GM19452 (cell line): ENCODE results near the gene PIGX.
"Not testable (repeated sequence)": the region's sequence is repeated elsewhere in the genome, so short reads cannot be mapped to it uniquely, and the experiment has no call there.

ENCODE experiments used
- ATAC-seq: cut with Tn5 transposase; IDR thresholded peaks from one replicate; pipeline ENCODE4 v1.9.1; 2021; ENCODE audit not compliant: unreplicated experiment

The PIGX gene

GRCh38 chr3:196700801-196701200 lies 11.4 kb upstream of the PIGX start:
- ATAC-seq: no peak

DNA sequence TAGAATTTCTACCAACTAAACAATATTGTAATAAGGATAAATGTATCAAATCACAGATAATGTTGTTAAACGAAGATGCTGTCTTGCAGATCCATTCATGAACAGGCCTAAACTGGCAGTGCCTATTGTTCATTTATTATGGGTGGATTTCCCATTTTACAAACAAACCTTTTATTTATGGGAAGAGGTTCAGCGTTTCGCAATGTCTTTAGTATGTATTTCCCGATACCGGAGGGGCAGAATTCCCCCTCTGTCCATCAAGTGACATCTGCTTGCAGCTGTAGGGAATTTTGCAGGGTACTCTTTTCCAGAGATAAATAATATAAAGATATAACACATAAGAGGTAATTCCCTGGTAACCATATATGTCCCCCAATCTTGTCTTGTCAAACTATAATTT lies 5.8 kb upstream of the PIGX start:
- ATAC-seq: no peak

DNA sequence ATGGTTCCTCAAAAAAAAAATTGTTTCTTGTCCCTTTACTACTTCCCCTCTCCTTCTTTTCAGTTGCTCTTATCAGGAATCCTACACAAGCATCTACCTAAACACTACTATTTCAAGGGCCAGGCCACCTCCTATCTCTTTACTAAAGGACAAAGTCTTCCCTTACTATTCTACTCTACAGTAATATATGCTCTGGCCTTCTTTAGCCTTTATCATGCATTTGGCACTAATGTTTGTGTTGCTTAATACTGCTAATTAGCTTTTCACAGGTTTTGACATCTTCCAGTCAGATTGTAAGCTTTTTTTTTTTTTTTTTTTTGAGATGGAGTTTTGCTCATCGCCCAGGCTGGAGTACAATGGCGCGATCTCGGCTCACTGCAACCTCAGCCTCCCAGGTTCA lies 5.4 kb upstream of the PIGX start:
- ATAC-seq: no peak

- ATAC-seq: no peak
These were observed 4.6 kb upstream of the PIGX start for GRCh38 chr3:196707566-196707965.

DNA sequence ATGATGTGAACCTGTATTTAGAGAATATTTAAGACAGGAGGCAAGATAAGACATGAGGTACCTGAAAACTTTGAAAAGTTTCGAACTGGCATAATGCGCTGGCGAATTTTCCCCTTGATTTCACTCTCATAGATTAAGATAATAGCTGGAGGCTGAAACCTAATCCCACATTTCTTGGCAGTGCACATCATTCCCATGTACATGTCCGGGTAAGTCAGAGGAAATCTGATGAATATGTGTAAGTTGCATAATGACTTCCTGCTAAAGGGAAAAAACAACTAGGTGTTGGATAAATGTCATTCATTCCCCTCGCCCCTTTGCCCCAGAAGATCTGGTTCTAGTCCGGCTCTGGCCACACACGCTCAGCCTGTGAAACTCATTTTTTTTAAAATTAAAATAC lies 3.7 kb upstream of the PIGX start:
- no peak for ATAC-seq

DNA sequence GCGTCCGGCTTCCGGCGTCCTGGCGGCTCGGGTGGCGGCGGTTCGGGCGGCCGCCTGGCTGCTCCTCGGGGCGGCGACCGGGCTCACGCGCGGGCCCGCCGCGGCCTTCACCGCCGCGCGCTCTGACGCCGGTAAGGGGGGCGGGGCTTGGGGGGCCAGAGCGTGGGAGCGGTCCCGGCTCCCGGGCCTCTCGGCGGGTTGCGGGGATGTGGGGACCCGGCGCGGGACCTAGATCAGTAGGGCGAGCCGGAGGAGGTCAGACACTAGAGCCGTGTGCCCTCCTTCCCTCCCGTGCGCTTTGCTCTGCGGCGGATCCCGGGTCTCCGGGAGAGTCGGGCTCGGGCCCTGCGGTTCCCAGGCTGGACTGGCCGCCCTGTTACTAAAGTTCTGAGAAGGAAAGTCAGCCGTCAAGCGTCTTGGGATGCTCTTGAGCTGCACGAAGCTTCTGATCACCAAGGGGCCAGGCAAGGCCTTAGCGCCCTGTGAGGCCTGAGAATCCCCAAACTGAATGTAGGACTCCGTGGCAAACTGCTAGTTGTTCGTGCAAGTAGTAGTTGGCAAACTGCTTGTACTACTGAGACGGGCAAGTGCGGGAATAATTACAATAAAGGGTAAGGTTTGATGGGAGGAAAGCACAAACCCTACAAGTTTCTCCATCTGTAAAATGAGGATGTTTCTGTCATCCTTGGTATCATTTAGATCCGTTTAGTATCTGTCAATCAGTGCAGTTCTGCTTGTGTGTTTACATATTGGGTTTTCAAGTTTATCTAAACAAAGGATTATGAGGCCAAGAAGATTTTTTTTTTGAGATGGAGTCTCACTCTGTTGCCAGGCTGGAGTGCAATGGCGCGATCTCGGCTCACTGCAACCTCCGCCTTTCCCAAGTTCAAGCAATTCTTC lies 587 bp downstream of the PIGX start:
- peak; percentile 45 for ATAC-seq

DNA sequence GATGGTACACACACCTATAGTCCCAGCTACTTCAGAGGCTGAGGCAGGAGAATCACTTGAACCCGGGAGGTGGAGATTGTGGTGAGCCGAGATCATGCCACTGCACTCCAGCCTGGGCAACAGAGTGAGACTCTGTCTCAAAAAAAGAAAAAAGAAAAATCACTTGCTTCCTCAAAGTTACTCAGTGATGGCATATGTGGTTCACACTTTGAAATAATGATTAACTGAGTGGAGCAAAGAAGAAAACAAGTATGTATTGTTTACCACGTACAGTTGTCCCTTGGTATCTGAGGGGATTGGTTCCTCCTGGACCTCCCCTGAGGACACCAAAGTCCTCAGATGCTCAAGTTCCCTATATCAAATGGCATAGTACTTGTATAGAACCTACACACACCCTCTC lies 5.0 kb downstream of the PIGX start:
- ATAC-seq: peak; percentile 48

DNA sequence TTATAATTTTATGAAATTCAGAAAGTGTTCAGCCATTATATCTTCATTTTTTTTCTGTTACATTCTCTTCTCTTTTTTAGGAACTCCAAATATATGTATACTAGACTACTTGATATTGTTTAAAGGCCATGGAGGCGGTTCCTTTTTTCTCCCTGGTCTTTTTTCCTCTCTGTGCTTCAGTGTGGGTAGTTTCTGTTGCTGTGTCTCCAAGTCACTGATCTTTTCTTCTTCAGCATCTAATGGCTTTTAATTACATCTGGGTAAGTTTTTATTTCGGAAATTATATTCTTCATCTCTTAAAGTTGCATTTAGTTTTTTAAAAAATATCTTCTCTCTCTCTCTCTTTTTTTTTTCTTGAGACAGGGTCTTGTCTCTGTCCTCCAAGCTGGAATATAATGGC lies 8.9 kb downstream of the PIGX start:
- ATAC-seq: no peak

DNA sequence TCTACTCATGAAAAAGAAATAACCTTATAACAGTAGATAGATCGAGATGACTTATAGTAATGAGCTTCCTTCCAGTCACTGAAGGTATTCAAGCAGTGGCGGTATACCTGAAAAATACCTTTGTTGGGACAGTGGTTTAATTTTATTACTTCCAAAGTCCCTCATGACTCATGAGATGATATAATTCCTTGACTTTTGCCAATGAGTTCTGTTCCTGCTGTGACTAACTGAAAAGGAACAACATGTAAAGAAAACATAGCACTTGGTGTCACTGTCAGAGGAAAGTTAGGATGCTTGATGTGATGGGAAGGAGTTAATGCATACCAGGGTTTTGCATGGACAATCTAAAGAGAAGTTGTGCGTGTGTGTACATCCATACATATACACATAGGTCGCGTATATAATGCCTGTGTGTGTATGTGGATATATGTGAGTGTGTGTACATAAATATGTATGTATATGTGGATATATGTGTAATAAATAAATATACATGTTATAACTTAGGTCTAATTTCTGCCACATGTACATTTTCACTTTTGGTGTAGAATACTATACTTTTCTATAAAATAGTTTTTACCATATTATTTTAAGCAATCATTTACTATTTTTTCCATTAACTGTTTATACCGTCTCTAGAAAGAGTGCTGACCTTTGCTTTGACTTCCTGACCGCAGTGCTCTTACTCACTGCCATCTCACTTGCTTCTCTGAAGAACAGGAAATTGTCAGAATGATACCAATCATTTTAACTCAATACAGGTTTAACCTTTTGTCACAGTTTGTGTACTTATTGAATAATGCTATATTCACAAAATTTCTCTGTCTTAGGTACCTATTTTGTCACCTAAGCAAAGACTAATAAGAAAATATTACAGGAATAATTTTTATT lies 14.9 kb downstream of the PIGX start:
- ATAC-seq: no peak

- ATAC-seq: no peak
These were observed 23.6 kb downstream of the PIGX start for GRCh38 chr3:196735751-196736150.

DNA sequence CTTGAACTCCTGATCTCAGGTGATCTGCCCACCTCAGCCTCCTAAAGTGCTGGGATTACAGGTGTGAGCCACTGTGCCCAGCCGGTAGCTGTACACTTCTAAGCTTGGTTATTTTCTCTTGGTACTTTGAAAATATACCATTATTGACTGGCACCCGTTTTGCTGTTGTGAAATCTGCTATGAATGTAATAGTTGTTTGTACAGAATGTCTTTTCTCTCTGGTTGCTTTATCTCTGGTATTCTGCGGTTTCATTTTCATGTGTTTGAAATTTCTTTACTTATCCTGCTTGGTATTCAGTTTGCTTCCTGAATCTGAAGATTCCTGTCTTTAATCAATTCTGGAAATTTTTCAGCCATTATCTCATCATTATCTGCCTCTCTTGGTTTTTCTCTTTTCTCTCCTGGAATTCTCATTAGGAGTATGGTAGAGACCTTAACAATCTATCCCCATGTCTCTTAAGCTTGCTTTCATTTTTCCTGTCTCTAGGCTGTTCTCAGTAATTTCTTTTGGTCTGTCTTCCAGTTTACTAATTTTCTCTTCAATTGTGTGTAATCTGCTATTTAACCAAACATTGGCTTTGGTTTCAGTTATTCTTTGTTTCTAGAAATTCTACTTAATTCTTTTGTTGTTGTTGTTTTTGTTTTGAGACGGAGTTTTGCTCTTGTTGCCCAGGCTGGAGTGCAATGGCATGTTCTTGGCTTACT lies 24.6 kb downstream of the PIGX start:
- ATAC-seq: no peak

GRCh38 chr3:196737655-196738054 lies 25.5 kb downstream of the PIGX start:
- ATAC-seq: no peak

DNA sequence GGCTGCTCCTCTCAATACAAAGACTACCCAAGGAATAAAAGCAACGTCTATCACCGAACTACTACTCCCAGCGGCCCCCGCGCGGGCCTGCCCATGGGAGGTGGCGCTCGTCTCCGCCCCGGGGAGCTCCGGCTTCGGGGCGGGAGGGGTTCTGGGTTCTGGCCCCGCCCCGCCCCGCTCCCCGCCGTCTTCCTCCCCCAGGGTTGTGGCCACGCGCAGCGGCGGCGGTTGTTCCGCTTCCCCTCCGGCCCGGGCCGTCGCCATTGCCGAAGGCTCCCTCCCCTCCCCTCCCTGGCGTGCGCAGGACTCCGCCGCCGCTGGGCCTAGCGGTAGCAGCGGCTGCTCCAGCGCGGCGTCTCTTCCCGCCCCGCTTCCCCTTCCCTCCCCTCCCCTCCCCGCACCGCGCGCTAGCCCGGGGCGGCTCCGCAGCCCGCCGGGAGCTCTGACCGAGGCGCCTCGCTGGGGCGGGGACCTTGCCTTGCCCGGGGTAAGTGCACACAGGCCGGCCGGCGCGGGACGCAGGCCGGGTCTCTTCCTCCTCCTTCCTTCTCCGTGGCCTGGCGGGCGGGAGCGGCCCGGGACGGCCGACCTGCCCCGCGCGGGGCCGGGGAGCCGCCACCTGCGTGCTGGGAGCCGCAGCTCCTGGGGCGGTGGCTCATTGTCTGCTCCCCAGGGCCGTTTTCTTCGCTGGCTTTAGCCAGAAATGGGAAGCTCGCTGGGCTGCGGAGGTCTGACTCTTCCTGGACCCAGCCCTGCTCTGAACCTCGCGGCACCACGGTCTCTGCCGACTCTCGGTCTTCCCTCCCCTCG lies 27.7 kb downstream of the PIGX start, which contains the start of gene PAK2:
PAK2 (plus strand) TSS at position 187 of the 810 bp plus-strand sequence. CDS start 42,790 bp downstream, outside the sequence.
- peak; percentile 81 for ATAC-seq

DNA sequence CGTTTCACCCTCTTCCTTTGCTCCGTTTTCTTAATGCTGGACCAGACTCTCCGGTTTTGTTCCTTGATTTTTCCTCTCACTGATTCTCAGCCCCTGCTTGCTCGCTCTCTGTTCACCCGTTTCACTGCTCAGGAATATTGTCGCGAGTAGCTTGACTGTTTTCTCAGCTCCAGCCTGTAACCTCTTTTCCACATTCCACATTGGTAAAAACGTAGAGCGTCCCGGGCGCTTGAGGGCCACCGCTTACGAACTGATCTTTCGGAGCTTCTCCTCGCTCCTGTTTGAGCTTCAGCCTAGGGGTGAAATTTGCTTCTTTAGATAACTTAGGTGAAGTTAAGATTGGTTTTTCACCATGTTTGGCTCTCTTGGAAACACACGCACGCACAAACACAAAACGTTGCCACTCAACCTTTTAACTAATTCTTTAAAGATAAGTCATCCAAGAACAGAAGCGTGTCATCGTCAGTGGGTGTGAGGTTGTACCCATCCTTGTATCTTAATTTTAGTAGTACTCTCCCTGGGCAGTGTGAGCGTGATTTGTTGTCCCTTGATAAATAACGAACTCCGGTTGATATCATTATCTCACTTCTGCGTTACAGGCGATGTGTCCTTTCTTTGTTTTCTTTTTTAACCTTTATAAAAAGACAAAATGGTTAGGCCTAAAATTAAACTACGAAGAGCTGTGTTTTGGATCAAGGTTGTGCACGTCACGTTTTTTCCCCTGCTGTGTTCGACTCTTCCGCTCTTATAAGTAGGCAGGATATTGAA lies 28.5 kb downstream of the PIGX start:
- ATAC-seq: no peak

- no peak for ATAC-seq
These were observed 29.2 kb downstream of the PIGX start for GRCh38 chr3:196741249-196741889.

GRCh38 chr3:196743569-196743968 lies 31.4 kb downstream of the PIGX start:
- not testable (repeated sequence) for ATAC-seq

GRCh38 chr3:196749125-196749524 lies 36.9 kb downstream of the PIGX start:
- no peak for ATAC-seq

DNA sequence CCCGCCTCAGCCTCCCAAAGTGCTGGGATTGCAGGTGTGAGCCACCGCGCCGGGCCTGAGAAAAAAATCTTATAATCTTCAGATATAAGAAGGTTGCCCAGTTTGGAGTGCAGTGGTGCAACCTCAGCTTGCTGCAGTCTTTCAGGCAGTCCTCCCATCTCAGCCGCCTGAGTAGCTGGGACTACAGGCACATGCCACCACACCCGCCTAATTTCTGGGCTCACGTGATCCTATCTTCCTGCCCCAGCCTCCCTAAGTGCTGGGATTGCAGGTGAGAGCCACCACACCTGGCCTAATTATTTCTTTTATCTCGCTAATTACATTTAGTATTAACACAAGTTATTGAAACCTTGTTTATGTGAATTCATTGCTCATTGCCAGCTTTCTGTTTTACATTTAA lies 41.0 kb downstream of the PIGX start:
- no peak for ATAC-seq
